IPS-18a (cell line): Measurements from ENCODE around the gene TRAPPC2.
"Not testable (repeated sequence)": the region's sequence is repeated elsewhere in the genome, so short reads cannot be mapped to it uniquely, and the experiment has no call there.

Source experiments
- H3K27ac ChIP-seq: one replicate; pipeline ENCODE4 v1.5.1; 2013; ENCODE audit warnings: low read length
- H3K27me3 ChIP-seq: one replicate; pipeline ENCODE4 v1.6.1; 2013; ENCODE audit warnings: mild to moderate bottlenecking, low read length; ENCODE audit not compliant: control insufficient read depth, insufficient read depth
- H3K36me3 ChIP-seq: one replicate; pipeline ENCODE4 v1.6.1; 2013; ENCODE audit warnings: low read depth, low read length; ENCODE audit not compliant: control insufficient read depth
- H3K4me1 ChIP-seq: one replicate; pipeline ENCODE4 v1.6.1; 2013; ENCODE audit warnings: low read depth, low read length; ENCODE audit not compliant: control insufficient read depth
- H3K4me3 ChIP-seq: one replicate; pipeline ENCODE4 v1.5.1; 2013; ENCODE audit warnings: low read length
- H3K9ac ChIP-seq: one replicate; pipeline ENCODE4 v1.6.1; 2013; ENCODE audit warnings: mild to moderate bottlenecking, low read length, moderate library complexity
- H3K9me3 ChIP-seq: one replicate; pipeline ENCODE4 v1.6.1; 2013; ENCODE audit warnings: low read depth, low read length; ENCODE audit not compliant: control insufficient read depth

Gene TRAPPC2

DNA sequence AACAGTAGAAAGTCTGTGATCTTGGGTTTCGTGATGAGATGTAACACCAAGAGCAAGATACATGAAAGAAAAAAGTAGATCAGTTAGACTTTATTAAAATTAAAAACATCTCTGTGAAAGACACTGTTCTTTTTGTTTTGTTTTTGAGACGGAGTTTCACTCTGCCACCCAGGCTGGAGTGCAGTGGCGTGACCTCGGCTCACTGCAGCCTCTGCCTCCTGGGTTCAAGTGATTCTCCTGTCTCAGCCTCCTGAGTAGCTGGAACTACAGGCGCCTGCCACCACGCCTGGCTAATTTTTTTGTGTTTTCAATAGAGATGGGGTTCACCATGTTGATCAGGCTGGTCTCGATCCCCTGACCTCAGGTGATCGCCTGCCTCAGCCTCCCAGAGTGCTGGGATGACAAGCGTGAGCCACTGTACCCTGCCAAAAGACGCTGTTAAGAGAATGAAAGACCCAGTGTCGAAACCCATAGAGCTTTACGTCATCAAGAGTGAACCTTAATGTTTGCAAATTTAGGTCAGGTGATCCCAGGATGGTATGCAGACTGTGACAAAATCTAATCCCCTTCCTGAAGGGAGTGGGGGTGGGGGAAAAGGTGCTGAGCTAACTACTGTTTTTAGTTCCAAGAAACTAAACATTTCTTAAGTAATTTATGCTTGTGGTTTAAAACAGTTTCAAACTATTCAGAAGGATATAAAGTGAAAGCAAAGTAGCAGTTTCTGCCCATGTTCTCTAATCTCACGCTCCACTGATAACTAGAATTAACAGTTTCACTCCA, 8.2 kb upstream of the TRAPPC2 start:
- Histone ChIP-seq H3K4me1 (peaks cover 6% of the 10 kb centered on the region), H3K27me3 (no peaks in the 10 kb centered on the region), H3K27ac (no peak overlapping the region), H3K4me3 (no peak overlapping the region), H3K36me3 (peaks cover 67% of the 10 kb centered on the region), H3K9ac (no peak overlapping the region), H3K9me3 (no peaks in the 10 kb centered on the region)

DNA sequence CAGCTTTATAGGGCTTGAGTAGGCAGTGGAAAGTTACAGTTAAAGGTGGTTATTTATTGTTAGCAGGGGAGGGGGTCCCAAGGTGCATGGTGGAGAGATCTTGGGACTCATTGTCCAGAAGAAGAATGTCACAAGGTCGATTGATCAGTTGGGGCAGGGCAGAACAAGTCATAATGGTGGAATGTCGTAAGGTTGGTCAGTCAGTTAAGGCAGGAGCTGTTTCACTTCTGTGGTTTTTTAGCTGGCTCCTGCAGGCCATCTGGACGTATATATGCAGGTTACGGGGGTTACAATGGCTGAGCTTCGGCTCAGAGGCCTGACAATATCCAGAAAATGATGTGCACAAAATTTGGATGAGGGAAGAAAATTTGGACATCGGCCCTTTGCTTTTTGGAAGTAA, 7.3 kb upstream of the TRAPPC2 start:
- no peak overlapping the region for H3K9ac ChIP-seq
- H3K27ac ChIP-seq, result no peak overlapping the region
- H3K4me3 ChIP-seq, result no peak overlapping the region
- peaks cover 6% of the 10 kb centered on the region for H3K4me1 ChIP-seq
- H3K36me3 ChIP-seq, result peaks cover 64% of the 10 kb centered on the region
- H3K9me3 ChIP-seq, result no peaks in the 10 kb centered on the region
- H3K27me3 ChIP-seq, result no peaks in the 10 kb centered on the region

GRCh38 chrX:13733506-13733905, 914 bp downstream of the TRAPPC2 start:
- Histone ChIP-seq H3K36me3 (peaks cover 19% of the 10 kb centered on the region), H3K9ac (peak overlapping the region; percentile 96), H3K4me3 (peak overlapping the region; percentile 99), H3K27ac (peak overlapping the region; percentile 51), H3K4me1 (peaks cover 6% of the 10 kb centered on the region), H3K27me3 (no peaks in the 10 kb centered on the region), H3K9me3 (no peaks in the 10 kb centered on the region)

DNA sequence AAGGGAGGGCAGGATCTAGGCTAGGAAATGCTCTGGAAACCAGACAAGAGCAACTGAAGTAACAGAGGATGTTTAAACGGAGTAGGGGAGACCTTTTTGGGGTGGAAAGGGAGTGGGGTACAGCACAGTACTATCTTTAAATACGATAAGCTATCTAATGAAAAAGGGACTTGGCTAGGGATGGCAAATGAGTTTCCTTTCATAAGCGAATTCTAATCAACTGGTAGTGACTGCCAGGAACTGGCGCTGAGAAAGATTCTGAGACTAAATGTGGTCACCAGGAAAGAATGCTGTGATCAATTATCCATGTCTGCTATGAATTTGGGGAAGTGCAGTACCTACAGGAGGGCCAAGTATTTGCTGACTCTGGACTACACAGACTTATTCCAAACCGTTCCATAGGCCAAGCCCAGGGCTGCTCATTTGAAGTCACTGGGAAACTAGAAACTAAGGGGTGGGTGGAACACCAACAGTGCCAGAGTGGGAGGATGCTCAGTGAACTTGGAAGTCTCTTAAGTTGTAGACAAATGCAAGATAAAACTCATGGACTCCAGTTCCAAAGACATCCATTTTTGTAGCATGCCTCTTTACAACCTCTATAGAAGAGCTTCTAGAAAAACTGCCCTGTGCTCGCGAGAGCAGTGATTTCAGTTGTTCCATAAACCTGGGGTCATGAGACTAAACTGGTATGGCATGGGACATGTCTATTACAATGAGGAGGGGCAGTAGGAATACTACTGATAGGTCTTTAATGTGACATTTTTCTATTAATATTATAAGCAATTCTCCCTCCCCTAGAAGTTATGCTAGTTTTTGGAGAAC, 2.0 kb downstream of the TRAPPC2 start:
- H3K9ac ChIP-seq, result no peak overlapping the region
- H3K4me3 ChIP-seq, result no peak overlapping the region
- H3K27me3 ChIP-seq, result no peaks in the 10 kb centered on the region
- H3K36me3 ChIP-seq, result peaks cover 15% of the 10 kb centered on the region
- H3K9me3 ChIP-seq, result no peaks in the 10 kb centered on the region
- H3K4me1 ChIP-seq, result peaks cover 6% of the 10 kb centered on the region
- H3K27ac ChIP-seq, result no peak overlapping the region

DNA sequence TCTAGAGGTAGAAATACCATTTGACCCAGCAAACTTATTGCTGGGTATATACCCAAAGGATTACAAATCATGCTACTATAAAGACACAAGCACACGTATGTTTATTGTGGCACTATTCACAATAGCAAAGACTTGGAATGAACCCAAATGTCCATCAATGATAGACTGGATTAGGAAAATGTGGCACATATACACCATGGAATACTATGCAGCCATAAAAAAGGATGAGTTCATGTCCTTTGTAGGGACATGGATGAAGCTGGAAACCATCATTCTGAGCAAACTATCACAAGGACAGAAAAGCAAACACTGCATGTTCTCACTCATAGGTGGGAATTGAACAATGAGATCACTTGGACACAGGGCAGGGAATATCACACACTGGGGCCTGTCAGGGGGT, 3.9 kb downstream of the TRAPPC2 start:
- H3K4me3 ChIP-seq, H3K9ac ChIP-seq, H3K36me3 ChIP-seq, H3K27me3 ChIP-seq, H3K9me3 ChIP-seq, H3K27ac ChIP-seq, H3K4me1 ChIP-seq: not testable (repeated sequence)

GRCh38 chrX:13726583-13726982, 7.8 kb downstream of the TRAPPC2 start:
- H3K4me1 ChIP-seq, H3K27me3 ChIP-seq, H3K27ac ChIP-seq, H3K9ac ChIP-seq, H3K36me3 ChIP-seq, H3K9me3 ChIP-seq, H3K4me3 ChIP-seq: not testable (repeated sequence)

DNA sequence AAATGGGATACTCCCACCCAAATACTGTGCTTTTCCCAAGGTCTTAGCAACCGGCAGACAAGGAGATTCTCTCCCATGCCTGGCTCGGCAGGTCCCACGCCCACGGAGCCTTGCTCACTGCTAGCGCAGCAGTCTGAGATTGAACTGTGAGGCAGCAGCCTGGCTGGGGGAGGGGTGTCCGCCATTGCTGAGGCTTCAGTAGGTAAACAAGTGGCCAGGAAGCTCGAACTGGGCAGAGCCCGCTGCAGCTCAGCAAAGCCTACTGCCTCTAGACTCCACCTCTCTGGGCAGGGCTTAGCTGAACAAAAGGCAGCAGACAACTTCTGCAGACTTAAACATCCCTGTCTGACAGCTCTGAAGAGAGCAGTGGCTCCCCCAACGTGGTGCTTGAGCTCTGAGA, 9.5 kb downstream of the TRAPPC2 start:
- H3K36me3 ChIP-seq, result peaks cover 11% of the 10 kb centered on the region
- not testable (repeated sequence) for H3K4me1 ChIP-seq, H3K9me3 ChIP-seq, H3K27ac ChIP-seq, H3K4me3 ChIP-seq, H3K27me3 ChIP-seq, H3K9ac ChIP-seq

- Histone ChIP-seq H3K36me3 (peaks cover 34% of the 10 kb centered on the region), H3K27ac (no peak overlapping the region), H3K4me3 (no peak overlapping the region), H3K27me3 (no peaks in the 10 kb centered on the region), H3K9ac (no peak overlapping the region), H3K9me3 (no peaks in the 10 kb centered on the region), H3K4me1 (no peaks in the 10 kb centered on the region)
These were observed 12.5 kb downstream of the TRAPPC2 start for GRCh38 chrX:13721819-13722519.

DNA sequence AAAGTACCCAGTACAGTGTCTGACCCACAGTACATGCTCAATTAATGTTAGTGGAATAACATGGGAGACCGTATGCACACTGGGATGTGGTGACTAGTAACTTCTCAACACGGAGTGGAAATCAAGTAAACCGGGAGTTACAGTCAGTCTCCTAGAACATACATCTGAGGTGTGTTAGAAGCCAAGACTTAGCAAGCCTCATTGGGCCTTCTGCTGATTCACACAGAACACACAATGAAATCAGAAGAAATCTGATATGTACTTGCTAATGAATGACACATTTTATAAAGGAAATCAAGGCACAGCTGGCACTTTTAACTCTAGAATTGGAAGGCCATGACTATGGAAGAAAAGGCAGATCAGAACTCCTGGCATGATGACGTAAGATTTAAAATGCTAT, 13.0 kb downstream of the TRAPPC2 start:
- Histone ChIP-seq H3K9ac (no peak overlapping the region), H3K27ac (no peak overlapping the region), H3K27me3 (no peaks in the 10 kb centered on the region), H3K4me1 (no peaks in the 10 kb centered on the region), H3K9me3 (no peaks in the 10 kb centered on the region), H3K36me3 (peaks cover 36% of the 10 kb centered on the region), H3K4me3 (no peak overlapping the region)

DNA sequence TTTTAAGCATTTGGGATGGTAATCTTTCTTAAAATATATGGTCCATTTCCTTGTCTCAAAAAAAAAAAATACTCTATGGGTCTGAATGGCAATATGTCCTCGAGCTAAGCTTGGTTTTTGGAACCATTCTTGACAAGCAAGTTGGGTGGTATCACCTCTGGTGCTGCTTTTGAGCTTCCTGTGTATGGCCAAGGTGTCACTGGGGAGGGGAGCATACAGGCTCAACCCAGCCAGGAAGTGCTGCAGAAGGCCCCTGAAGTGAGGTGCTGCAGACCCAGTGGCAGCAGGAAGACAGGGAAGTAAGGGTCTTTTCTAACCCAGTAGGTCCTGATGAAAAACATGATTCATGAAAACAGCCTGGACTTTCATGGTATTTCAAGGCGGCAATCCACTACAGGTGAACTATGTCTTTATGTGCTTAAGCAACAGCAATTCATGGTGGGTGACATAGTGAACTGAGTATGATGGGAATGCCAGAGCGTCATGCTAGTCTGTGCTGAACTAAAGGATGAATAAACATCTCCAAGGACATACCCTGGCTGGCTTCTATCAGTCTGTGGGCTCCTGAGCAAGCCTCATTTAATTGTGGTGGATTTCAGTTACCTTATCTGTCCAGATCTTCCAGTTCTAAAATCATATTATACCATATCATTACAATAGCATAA, 15.1 kb downstream of the TRAPPC2 start:
- Histone ChIP-seq H3K4me3 (no peak overlapping the region), H3K27ac (no peak overlapping the region), H3K36me3 (peaks cover 51% of the 10 kb centered on the region), H3K9ac (no peak overlapping the region), H3K27me3 (no peaks in the 10 kb centered on the region), H3K9me3 (no peaks in the 10 kb centered on the region), H3K4me1 (no peaks in the 10 kb centered on the region)
